Measurements from ENCODE around the gene PROM1. TPM values are rescaled to one million over a fixed set of nuclear protein-coding genes. Genes with fewer than 3 reads are reported as not detected.
A peak's percentile ranks its signal among the peaks of the same experiment; 100 is the strongest.

The PROM1 gene
- total RNA-seq, 1 experiment from 2014 or later = 65.1 TPM

- no peaks in the 10 kb centered on the region; the same call in 1 of the 2 replicates for H3K36me3 Mint-ChIP-seq
- ChIA-PET CTCF (interaction anchor here (1.0 kb wide), 1 partner anchor 172 kb away, joined by 3 read pairs; no protein-coding TSS in a partner anchor), POLR2A (no interaction called here)
- peaks cover 54% of the 10 kb centered on the region for H3K4me1 Mint-ChIP-seq
- H3K27me3 Mint-ChIP-seq (ENCODE audit: low read depth) = no peaks in the 10 kb centered on the region
- DNase-seq (ENCODE audit: low spot score) = no peak
- H3K9me3 Mint-ChIP-seq = no peaks in the 10 kb centered on the region
- ATAC-seq = no peak
- TF ChIP-seq E2F4 (CRISPR knock-in tag; IDR thresholded peaks at IDR 0.05; ENCODE audit: borderline replicate concordance, low read depth) (no peak), HMGXB4 (CRISPR knock-in tag; IDR thresholded peaks at IDR 0.05) (no peak), ZNF121 (CRISPR knock-in tag; IDR thresholded peaks at IDR 0.05) (no peak), ZBTB21 (CRISPR knock-in tag; IDR thresholded peaks at IDR 0.05; ENCODE audit: borderline replicate concordance) (no peak), ATF1 (CRISPR knock-in tag; IDR thresholded peaks at IDR 0.05) (no peak), E2F1 (CRISPR knock-in tag; IDR thresholded peaks at IDR 0.05) (no peak), ZNF219 (CRISPR knock-in tag; IDR thresholded peaks at IDR 0.05; ENCODE audit: borderline replicate concordance) (no peak), PREB (CRISPR knock-in tag; IDR thresholded peaks at IDR 0.05; ENCODE audit: borderline replicate concordance) (no peak), SP1 (CRISPR knock-in tag; conservative IDR thresholded peaks at IDR 0.05) (no peak), AFF4 (CRISPR knock-in tag; IDR thresholded peaks at IDR 0.05; ENCODE audit: borderline replicate concordance) (no peak), OVOL2 (CRISPR knock-in tag; IDR thresholded peaks at IDR 0.05; ENCODE audit: borderline replicate concordance) (no peak), USF2 (CRISPR knock-in tag; IDR thresholded peaks at IDR 0.05) (no peak), JAZF1 (CRISPR knock-in tag; IDR thresholded peaks at IDR 0.05) (no peak), ZNF281 (CRISPR knock-in tag; IDR thresholded peaks at IDR 0.05) (no peak), TP53 (CRISPR knock-in tag; IDR thresholded peaks at IDR 0.05) (no peak), FOXP4 (CRISPR knock-in tag; IDR thresholded peaks at IDR 0.05) (no peak), MXD4 (CRISPR knock-in tag; IDR thresholded peaks at IDR 0.05; ENCODE audit: borderline replicate concordance) (no peak)
- peak overlapping the region; percentile 22; the same call in 1 of the 2 replicates for H3K27ac Mint-ChIP-seq
- H3K4me3 Mint-ChIP-seq = peak overlapping the region; percentile 18; the same call in 1 of the 2 replicates
Observed at GRCh38 chr4:16034010-16034748, 49.6 kb downstream of the PROM1 start.
